BLaER1 treated with 17β-estradiol and CSF1 and Interleukin-3, amounts not matched to agents 10 nM and 100 nM (cell line): ENCODE measurements around the gene FGF9.

ENCODE experiments used
- H3K27ac ChIP-seq, 11 experiments: shearing (Covaris generic); formaldehyde crosslinking; 2 replicates each; pipeline ENCODE4 v1.8.1; 2022
- H3K27me3 ChIP-seq, 11 experiments: shearing (Covaris generic); formaldehyde crosslinking; 2 replicates each; pipeline ENCODE4 v1.8.1; 2022
- H3K36me3 ChIP-seq, 11 experiments: shearing (Covaris generic); formaldehyde crosslinking; 2 replicates each; pipeline ENCODE4 v1.8.1; 2022
- H3K4me1 ChIP-seq, 10 experiments: shearing (Covaris generic); formaldehyde crosslinking; 2 replicates each; pipeline ENCODE4 v1.8.1; 2022
- H3K4me2 ChIP-seq, 11 experiments: shearing (Covaris generic); formaldehyde crosslinking; 2 replicates each; pipeline ENCODE4 v1.8.1; 2022
- H3K4me3 ChIP-seq, 10 experiments: shearing (Covaris generic); formaldehyde crosslinking; 2 replicates each; pipeline ENCODE4 v1.8.1; 2022
- H3K9ac ChIP-seq, 11 experiments: shearing (Covaris generic); formaldehyde crosslinking; 2 replicates each; pipeline ENCODE4 v1.8.1; 2022
- H3K9me3 ChIP-seq, 11 experiments: shearing (Covaris generic); formaldehyde crosslinking; replicated peaks in 1 of 11; 2 replicates each; pipeline ENCODE4 v1.8.1; 2022
- H4K20me1 ChIP-seq, 11 experiments: shearing (Covaris generic); formaldehyde crosslinking; 2 replicates each; pipeline ENCODE4 v1.8.1; 2022
- Cebpa-rat ChIP-seq, 11 experiments: shearing (Covaris generic); IDR thresholded peaks; 2 replicates each; pipeline ENCODE4 v1.8.1; 2022

Gene FGF9

DNA sequence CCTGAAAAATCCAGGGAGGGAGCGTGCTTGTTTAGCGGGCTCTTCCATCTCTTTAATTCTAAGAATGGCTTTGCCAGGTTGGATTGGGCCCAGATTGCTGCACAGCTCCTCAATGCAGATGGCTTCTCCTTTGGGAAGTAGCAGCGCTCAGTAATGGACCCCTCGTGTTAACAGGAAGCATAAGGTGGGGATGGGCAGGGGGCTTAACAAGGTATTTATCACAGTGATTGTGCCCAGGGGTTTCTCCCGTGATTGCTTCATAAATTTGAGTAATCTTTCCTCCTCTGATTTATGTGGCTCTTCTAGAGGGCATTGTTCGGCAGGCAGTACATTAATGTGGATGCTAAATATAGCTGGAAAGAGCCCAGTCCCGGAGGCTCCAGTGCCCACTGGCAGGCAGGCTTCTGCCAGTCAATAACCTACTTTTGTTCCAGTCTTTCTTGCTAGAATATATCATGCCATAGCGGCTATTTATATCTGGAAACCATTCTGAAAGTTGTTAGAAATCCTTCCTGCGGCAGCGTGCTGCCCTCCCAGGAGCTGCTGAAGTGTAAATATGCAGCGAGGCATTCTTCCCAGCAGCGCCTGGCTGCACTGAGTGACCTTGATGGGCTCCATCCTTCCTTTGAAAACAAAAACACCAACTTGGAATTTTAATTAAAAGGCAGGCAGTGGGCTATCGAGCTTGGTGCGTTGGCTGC, 65.0 kb downstream of the FGF9 start:
- H4K20me1 ChIP-seq: no peaks in the 10 kb centered on the region
- H3K4me3 ChIP-seq: peak overlapping the region in 6 of 10 experiments; percentile 11 to 43 (median 23); a peak in 6 of 20 replicates
- H3K9ac ChIP-seq: peak overlapping the region in 8 of 11 experiments; percentile 8 to 63 (median 47); a peak in 14 of 22 replicates
- peaks cover 21 to 73% (median 56%) of the 10 kb centered on the region in 10 experiments; a peak in 19 of 20 replicates for H3K4me1 ChIP-seq
- H3K36me3 ChIP-seq: no peaks in the 10 kb centered on the region
- no peaks in the 10 kb centered on the region for H3K27me3 ChIP-seq
- H3K27ac ChIP-seq: peak overlapping the region in 2 of 11 experiments; percentile 18 to 30; a peak in 3 of 22 replicates
- no peak for TF ChIP-seq Cebpa-rat (IDR thresholded peaks at IDR 0.05)
- peaks cover 12 to 23% (median 19%) of the 10 kb centered on the region in 11 experiments; a peak in 21 of 22 replicates for H3K9me3 ChIP-seq
- H3K4me2 ChIP-seq: peak overlapping the region; percentile 61 to 90 (median 83)

DNA sequence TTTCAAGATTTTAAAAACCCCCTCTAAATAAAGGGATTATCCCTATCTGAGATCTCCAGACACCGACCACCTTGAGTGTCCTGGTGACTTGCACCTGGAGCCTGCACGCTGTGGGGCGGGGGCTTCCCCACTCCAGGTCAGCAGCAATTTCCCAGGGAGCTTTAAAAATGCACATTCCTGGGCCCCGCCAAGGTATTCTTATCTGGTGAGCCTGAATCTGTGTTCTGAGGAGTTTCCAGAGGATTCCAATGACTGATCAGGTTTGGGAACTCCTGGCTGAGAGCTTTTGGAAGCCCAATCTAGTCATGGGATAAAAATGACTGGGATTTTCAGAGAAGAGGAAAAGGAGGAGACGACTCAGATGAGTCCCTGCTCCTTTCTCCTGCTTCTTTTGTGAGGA, 66.1 kb downstream of the FGF9 start:
- Histone ChIP-seq H3K27ac (no peak overlapping the region), H3K9ac (no peak overlapping the region), H3K4me3 (no peak overlapping the region), H3K4me2 (peak overlapping the region in 9 of 11 experiments; percentile 61 to 90 (median 83); a peak in 17 of 22 replicates), H3K9me3 (peaks cover 6 to 12% (median 10%) of the 10 kb centered on the region in 11 experiments; a peak in 21 of 22 replicates), H3K4me1 (peaks cover 21 to 73% (median 56%) of the 10 kb centered on the region in 10 experiments; a peak in 19 of 20 replicates), H3K27me3 (no peaks in the 10 kb centered on the region), H4K20me1 (no peaks in the 10 kb centered on the region), H3K36me3 (no peaks in the 10 kb centered on the region)
- TF ChIP-seq Cebpa-rat (IDR thresholded peaks at IDR 0.05): no peak

DNA sequence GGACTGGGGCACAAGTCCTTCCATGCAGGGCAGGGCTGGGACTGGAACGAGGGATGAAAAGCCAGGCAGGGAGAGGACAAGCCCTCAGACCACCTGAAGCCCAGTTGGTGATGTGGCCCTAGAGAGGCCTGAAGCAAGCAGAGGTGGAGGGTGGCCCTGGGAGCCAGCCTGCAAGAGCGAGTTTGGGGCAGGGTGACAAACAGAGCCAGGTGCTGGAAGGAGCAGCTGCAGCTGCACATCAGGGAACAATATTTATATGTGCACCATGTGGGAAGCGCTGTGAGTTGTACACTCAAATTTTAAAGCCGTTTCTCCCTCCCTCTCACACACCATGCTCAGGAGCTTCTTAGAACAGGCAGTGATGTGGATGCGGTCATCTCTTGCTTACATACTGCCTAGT, 67.8 kb downstream of the FGF9 start:
- Histone ChIP-seq H3K27me3 (no peaks in the 10 kb centered on the region), H3K36me3 (no peaks in the 10 kb centered on the region), H3K27ac (no peak overlapping the region), H3K9ac (no peak overlapping the region), H3K9me3 (no peaks in the 10 kb centered on the region), H3K4me3 (no peak overlapping the region), H3K4me2 (peak overlapping the region in 8 of 11 experiments; percentile 30 to 84 (median 60); a peak in 16 of 22 replicates), H4K20me1 (no peaks in the 10 kb centered on the region), H3K4me1 (peaks cover 21 to 71% (median 54%) of the 10 kb centered on the region in 10 experiments; a peak in 19 of 20 replicates)
- TF ChIP-seq Cebpa-rat (IDR thresholded peaks at IDR 0.05): no peak

DNA sequence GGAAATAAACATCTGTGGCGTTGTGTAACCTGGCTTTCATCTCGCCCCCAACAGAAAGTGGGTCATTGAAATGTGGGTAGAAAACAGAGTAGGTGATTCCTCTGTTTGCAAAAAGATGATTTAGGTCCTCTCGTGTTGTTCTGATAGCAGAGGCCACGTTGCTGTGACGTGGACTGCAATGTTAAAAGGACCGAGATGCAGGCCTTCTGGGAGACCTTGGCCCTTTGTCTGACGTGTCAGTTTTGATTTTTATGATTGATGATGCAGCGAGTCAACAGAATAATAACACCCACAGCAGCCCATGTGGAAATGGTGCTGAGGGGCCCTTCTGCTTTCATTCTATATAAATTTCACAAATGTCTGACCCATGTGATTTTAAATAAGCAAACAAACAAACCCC, 68.9 kb downstream of the FGF9 start:
- Histone ChIP-seq H3K4me1 (peaks cover 21 to 60% (median 49%) of the 10 kb centered on the region in 10 experiments; a peak in 19 of 20 replicates), H3K9ac (no peak overlapping the region; a peak in 1 of 22 replicates), H3K4me2 (peak overlapping the region; percentile 21 to 84 (median 59); a peak in 21 of 22 replicates), H3K9me3 (no peaks in the 10 kb centered on the region), H4K20me1 (no peaks in the 10 kb centered on the region), H3K36me3 (no peaks in the 10 kb centered on the region), H3K4me3 (no peak overlapping the region), H3K27ac (no peak overlapping the region; a peak in 1 of 22 replicates), H3K27me3 (no peaks in the 10 kb centered on the region)
- no peak for TF ChIP-seq Cebpa-rat (IDR thresholded peaks at IDR 0.05)

DNA sequence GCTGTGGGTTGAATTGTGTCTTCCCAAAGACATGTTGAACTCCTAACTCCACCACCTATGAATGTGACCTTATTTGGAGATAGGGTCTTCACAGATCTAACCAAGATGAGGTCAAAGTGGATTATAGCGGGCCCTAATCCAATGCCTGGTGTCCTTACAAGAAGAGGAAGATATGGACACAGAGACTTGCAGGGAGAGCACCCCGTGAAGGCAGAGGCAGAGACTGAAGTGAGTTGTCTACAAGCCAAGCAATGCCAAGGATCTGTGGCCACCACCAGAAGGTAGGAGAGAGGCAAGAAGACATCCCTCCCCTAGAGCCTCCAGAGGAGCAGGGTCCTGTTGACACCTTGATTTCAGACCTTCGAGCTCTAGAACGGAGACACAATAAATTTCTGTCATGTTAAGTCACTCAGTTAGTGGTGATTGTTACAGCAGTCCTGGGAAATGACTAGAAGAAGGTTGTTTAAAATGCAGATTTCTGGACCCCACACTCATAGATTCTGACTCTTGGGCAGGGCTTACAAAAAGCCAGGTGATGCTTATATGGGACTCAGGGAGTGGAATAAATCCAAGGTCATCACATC, 70.6 kb downstream of the FGF9 start:
- H3K4me1 ChIP-seq: peaks cover 11 to 42% (median 36%) of the 10 kb centered on the region in 10 experiments; a peak in 19 of 20 replicates
- H3K4me2 ChIP-seq: no peak overlapping the region
- no peaks in the 10 kb centered on the region for H3K9me3 ChIP-seq
- no peaks in the 10 kb centered on the region for H3K36me3 ChIP-seq
- no peaks in the 10 kb centered on the region for H3K27me3 ChIP-seq
- no peaks in the 10 kb centered on the region for H4K20me1 ChIP-seq
- no peak overlapping the region for H3K27ac ChIP-seq
- no peak overlapping the region for H3K9ac ChIP-seq
- no peak for TF ChIP-seq Cebpa-rat (IDR thresholded peaks at IDR 0.05)
- no peak overlapping the region for H3K4me3 ChIP-seq

DNA sequence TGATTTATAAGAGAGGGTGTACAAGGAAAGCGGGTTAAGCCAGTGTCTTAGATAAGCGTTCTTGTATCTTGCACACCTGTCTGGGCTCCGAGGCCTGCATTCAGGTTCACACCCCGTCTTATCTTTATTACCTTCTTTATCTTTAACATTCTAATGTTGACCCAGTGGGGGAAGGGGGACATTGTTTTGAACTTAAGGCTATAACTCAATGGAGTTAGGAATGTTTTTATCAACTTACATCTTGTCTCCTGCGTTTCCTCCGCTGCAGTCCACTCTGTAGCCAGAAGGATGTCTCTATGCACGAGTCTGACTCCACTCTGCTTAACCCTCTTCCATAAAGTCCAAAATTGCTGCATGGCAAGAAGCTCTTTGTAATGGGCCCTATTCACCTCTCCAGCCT, 71.2 kb downstream of the FGF9 start:
- Histone ChIP-seq H4K20me1 (no peaks in the 10 kb centered on the region), H3K36me3 (no peaks in the 10 kb centered on the region), H3K4me3 (no peak overlapping the region), H3K4me2 (no peak overlapping the region), H3K27me3 (no peaks in the 10 kb centered on the region), H3K4me1 (peaks cover 10 to 36% (median 30%) of the 10 kb centered on the region in 10 experiments; a peak in 19 of 20 replicates), H3K27ac (no peak overlapping the region), H3K9ac (no peak overlapping the region), H3K9me3 (no peaks in the 10 kb centered on the region)
- TF ChIP-seq Cebpa-rat (IDR thresholded peaks at IDR 0.05): no peak

DNA sequence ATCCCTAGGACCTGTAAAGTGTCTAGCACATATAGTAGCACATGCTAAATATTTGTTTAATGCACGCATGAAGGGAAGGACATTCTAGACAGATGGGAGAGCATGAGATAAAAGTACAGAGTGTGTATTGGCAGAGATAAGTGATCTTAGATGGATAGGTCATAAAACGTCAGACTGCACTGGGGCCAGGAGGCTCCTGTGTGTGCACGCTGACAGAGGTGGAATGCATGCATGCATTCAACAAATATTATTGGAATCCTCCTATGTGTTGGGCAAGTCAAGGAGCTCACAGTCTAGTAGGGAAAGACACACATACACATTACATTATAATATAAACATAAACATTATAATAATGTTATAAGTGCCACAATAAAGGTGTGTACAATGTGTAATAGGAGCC, 73.3 kb downstream of the FGF9 start:
- Histone ChIP-seq H3K4me3 (no peak overlapping the region), H3K9ac (no peak overlapping the region), H3K27ac (no peak overlapping the region), H3K36me3 (no peaks in the 10 kb centered on the region), H3K4me1 (peaks cover 10 to 18% (median 16%) of the 10 kb centered on the region in 10 experiments; a peak in 19 of 20 replicates), H3K4me2 (no peak overlapping the region), H3K9me3 (no peaks in the 10 kb centered on the region), H4K20me1 (no peaks in the 10 kb centered on the region), H3K27me3 (no peaks in the 10 kb centered on the region)
- no peak for TF ChIP-seq Cebpa-rat (IDR thresholded peaks at IDR 0.05)

DNA sequence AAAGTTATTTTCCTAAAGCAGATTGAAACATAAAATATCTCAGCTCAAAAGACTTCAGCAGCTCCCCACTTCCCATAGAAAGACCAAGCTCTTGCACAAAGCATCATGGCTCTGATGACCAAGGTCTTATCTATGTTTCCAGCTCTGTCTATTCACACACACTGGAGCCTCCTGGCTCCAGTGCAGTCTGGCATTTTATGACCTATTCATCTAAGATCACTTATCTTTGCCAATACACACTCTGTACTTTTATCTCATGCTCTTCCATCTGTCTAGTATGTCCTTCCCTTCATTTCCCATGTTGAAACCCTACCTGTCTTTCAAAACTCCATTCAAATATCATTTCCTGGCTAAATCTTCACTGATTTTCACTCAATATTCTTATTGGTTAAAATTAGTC, 74.4 kb downstream of the FGF9 start:
- Histone ChIP-seq H3K36me3 (no peaks in the 10 kb centered on the region), H3K4me3 (no peak overlapping the region), H3K9ac (no peak overlapping the region), H3K4me1 (peaks cover under 1 to 6% (median 4%) of the 10 kb centered on the region in 10 experiments; a peak in 18 of 20 replicates), H4K20me1 (no peaks in the 10 kb centered on the region), H3K27me3 (no peaks in the 10 kb centered on the region), H3K4me2 (no peak overlapping the region), H3K27ac (no peak overlapping the region), H3K9me3 (peaks cover 0 to 5% (median 4%) of the 10 kb centered on the region in 11 experiments; a peak in 6 of 22 replicates)
- no peak for TF ChIP-seq Cebpa-rat (IDR thresholded peaks at IDR 0.05)

DNA sequence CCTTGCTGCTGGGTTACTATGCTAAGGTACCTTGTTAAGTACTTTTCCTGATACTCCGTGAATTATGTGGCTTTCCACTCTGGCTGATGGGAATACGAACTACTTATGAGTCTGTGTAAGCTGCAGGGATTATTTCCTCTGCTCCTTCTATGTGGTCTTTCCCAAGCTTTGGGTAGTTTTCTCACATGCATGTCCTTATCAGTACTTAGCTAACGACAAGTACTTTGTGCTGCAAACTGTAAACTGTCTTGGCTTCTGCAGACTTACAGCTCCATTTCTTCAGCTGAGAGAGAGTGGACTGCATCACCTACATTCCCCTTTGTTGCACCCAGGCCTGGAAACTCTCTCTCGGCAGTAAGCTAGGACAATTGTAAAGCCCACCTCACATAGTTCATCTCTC, 76.6 kb downstream of the FGF9 start:
- H3K4me3 ChIP-seq: no peak overlapping the region
- peaks cover 0 to 14% (median 5%) of the 10 kb centered on the region in 11 experiments; a peak in 7 of 22 replicates for H3K9me3 ChIP-seq
- no peak for TF ChIP-seq Cebpa-rat (IDR thresholded peaks at IDR 0.05)
- H3K9ac ChIP-seq: no peak overlapping the region
- no peak overlapping the region for H3K27ac ChIP-seq
- no peaks in the 10 kb centered on the region for H3K27me3 ChIP-seq
- no peaks in the 10 kb centered on the region for H3K4me1 ChIP-seq
- H4K20me1 ChIP-seq: no peaks in the 10 kb centered on the region
- H3K4me2 ChIP-seq: no peak overlapping the region
- H3K36me3 ChIP-seq: no peaks in the 10 kb centered on the region
